HepG2 (cell line): ENCODE measurements around the gene FAM98A. TPM values are rescaled to one million over a fixed set of nuclear protein-coding genes. Genes with fewer than 3 reads are reported as not detected.

Experiments
- ATAC-seq: fragments of 200-7000 bp; cut with Tn5 transposase; 3 replicates; pipeline ENCODE4 v1.9.1; 2020; ENCODE audit warnings: mild to moderate bottlenecking, moderate library complexity
- BruUV-seq: library from RNA; stranded (reverse); fragments of 400-500 nt; replicated peaks from 2 replicates; lab custom pipeline; 2021; lab: Mats Ljungman, UMichigan
- CTCF ChIA-PET: fragments of 300-600 bp; formaldehyde crosslinking; extraction: SDS; loops from one replicate; lab custom pipeline; 2021; ENCODE audit warnings: low total read pairs, inconsistent platforms, low intra/inter-chr PET ratio; lab: Yijun Ruan, JAX
- POLR2A ChIA-PET: fragments of 350-600 bp; sonication (Branson Sonifier 250); formaldehyde crosslinking; loops from one replicate; lab custom pipeline; 2020; ENCODE audit warnings: antibody characterized with exemption, inconsistent platforms; lab: Yijun Ruan, JAX
- DNase-seq: peaks from one replicate; pipeline ENCODE4 v3.0.0-alpha.2; 2015; ENCODE audit warnings: low spot score
- FAIRE-seq: peaks from 3 replicates; lab custom pipeline; 2011; peaks lifted over from hg19 to GRCh38; lab: Jason Lieb, UNC
- H2AFZ ChIP-seq: one replicate; pipeline ENCODE4 v1.6.1; 2011; ENCODE audit warnings: low read length, inconsistent platforms
- H3K27ac ChIP-seq: fragments of 300-600 bp; 3 replicates; pipeline ENCODE4 v1.8.0; 2011; ENCODE audit warnings: mixed run types, mild to moderate bottlenecking, mixed read lengths, low read length, inconsistent platforms; ENCODE audit not compliant: insufficient read depth; ENCODE audit errors: extremely low read length
- H3K27me3 ChIP-seq, 2 experiments: fragments of 200-600 bp in 1 of 2; 2 replicates in 1 of 2; 3 replicates in 1 of 2; pipeline versions ENCODE4 v1.6.0 to v1.8.0; 2011; ENCODE audit warnings: low read length in 2 of 2, mild to moderate bottlenecking in 2 of 2, moderate library complexity in 2 of 2, inconsistent platforms in 1 of 2; ENCODE audit not compliant: insufficient read depth in 2 of 2, control insufficient read depth in 1 of 2
- H3K36me3 ChIP-seq, 2 experiments: fragments of 200-600 bp in 1 of 2; replicated peaks in 1 of 2; 2 replicates in 1 of 2; 3 replicates in 1 of 2; pipeline versions ENCODE4 v1.5.1 to v1.8.0; 2011; ENCODE audit warnings: low read length in 2 of 2, inconsistent platforms in 1 of 2; ENCODE audit not compliant: insufficient read depth in 2 of 2, control insufficient read depth in 1 of 2
- H3K4me1 ChIP-seq: 2 replicates; pipeline ENCODE4 v1.5.1; 2012; ENCODE audit warnings: low read length, inconsistent platforms; ENCODE audit not compliant: insufficient read depth
- H3K4me2 ChIP-seq: 2 replicates; pipeline ENCODE4 v1.6.0; 2011; ENCODE audit warnings: low read depth, low read length, inconsistent platforms
- H3K4me3 ChIP-seq, 3 experiments: fragments of 200-600 bp in 1 of 3; sonication (generic), shearing (Covaris generic) in 1 of 3; replicated peaks in 1 of 3; 2 replicates each; pipeline ENCODE4 v1.5.1; 2011 to 2016; ENCODE audit warnings: low read length in 3 of 3, inconsistent platforms in 2 of 3, low read depth in 2 of 3, mild to moderate bottlenecking in 2 of 3, control low read depth in 1 of 3, mixed read lengths in 1 of 3; ENCODE audit not compliant: insufficient read depth in 1 of 3
- H3K79me2 ChIP-seq: one replicate; pipeline ENCODE4 v1.6.1; 2011; ENCODE audit warnings: low read length, inconsistent platforms; ENCODE audit not compliant: insufficient read depth
- H3K9ac ChIP-seq: 2 replicates; pipeline ENCODE4 v1.6.0; 2011; ENCODE audit warnings: mild to moderate bottlenecking, low read depth, low read length, inconsistent platforms; ENCODE audit not compliant: insufficient read depth
- H3K9me3 ChIP-seq: 2 replicates; pipeline ENCODE4 v1.5.1; 2012; ENCODE audit warnings: mild to moderate bottlenecking, low read length
- H4K20me1 ChIP-seq: 2 replicates; pipeline ENCODE4 v1.6.0; 2011; ENCODE audit warnings: inconsistent platforms, mild to moderate bottlenecking, low read length, moderate library complexity; ENCODE audit not compliant: insufficient read depth
- CENPX ChIP-seq: sonication (generic); formaldehyde crosslinking; IDR thresholded peaks from 2 replicates; pipeline ENCODE4 v1.9.0; 2021; ENCODE audit warnings: mild to moderate bottlenecking, missing genetic modification reagents, moderate library complexity
- IRX3 ChIP-seq: sonication (generic); formaldehyde crosslinking; IDR thresholded peaks from 2 replicates; pipeline ENCODE4 v1.8.1; 2023; ENCODE audit warnings: mild to moderate bottlenecking, low read depth, missing genetic modification reagents, borderline replicate concordance
- MTF2 ChIP-seq: sonication (generic); formaldehyde crosslinking; IDR thresholded peaks from 2 replicates; pipeline ENCODE4 v1.5.0; 2020; ENCODE audit warnings: missing genetic modification reagents, borderline replicate concordance
- PTBP1 ChIP-seq: fragments of 200-400 bp; formaldehyde crosslinking; IDR thresholded peaks from 2 replicates; pipeline ENCODE4 v1.6.1; 2018; ENCODE audit warnings: low read length, low read depth; ENCODE audit not compliant: poor library complexity, severe bottlenecking
- SRSF4 ChIP-seq: fragments of 200-400 bp; formaldehyde crosslinking; IDR thresholded peaks from one replicate; pipeline ENCODE4 v1.6.1; 2018; ENCODE audit warnings: mild to moderate bottlenecking, low read depth, low read length, moderate library complexity; ENCODE audit not compliant: poor library complexity, severe bottlenecking
- ZBTB1 ChIP-seq: sonication (generic); formaldehyde crosslinking; IDR thresholded peaks from 2 replicates; pipeline ENCODE4 v1.4.0; 2020; ENCODE audit warnings: missing genetic modification reagents, borderline replicate concordance
- ZSCAN30 ChIP-seq: sonication (generic); formaldehyde crosslinking; IDR thresholded peaks from 2 replicates; pipeline ENCODE4 v1.5.0; 2020; ENCODE audit warnings: mild to moderate bottlenecking, missing genetic modification reagents
- WGBS: methylation state at CpG from one replicate; pipeline ENCODE4 v1.1.6; 2017; ENCODE audit warnings: low lambda C conversion rate; 5-methylcytosine and 5-hydroxymethylcytosine counted together
- in situ Hi-C: cut with HindIII; loops from 2 replicates; pipeline ENCODE4 v1.10.0; 2017; ENCODE audit warnings: low pct_unique_long_range_greater_than_20kb; ENCODE audit not compliant: extremely low pct_ligation_motif_present
- intact Hi-C: fragments of 100-400 bp; cut with micrococcal nuclease; formaldehyde crosslinking; loops from one replicate; pipeline ENCODE4 v1.10.0; 2022; ENCODE audit not compliant: unreplicated experiment
- polyA plus RNA-seq, 8 experiments: library from polyadenylated mRNA; depleted of rRNA in 3 of 8; stranded (reverse) in 7 of 8; unstranded in 1 of 8; fragments of >200 nt; fragmentation: Illumina TruSeq in 4 of 8; extraction: Trizol in 4 of 8; gene quantifications; 2 replicates each; pipeline versions ENCODE4 v1.2.1 to v1.2.3, GENCODE V29; 2011 to 2016; ENCODE audit warnings: low read depth in 4 of 8, missing spikeins in 1 of 8, mixed read lengths in 1 of 8; ENCODE audit not compliant: insufficient read depth in 1 of 8
- total RNA-seq, 5 experiments: library from RNA; depleted of rRNA; stranded (reverse); fragments of >200 nt; fragmentation: Illumina TruSeq; extraction: Trizol; gene quantifications; 2 replicates each; pipeline ENCODE4 v1.2.3, GENCODE V29; 2016; ENCODE audit warnings: low read depth in 1 of 5
- TF ChIP-seq, protein P1 (sequence below): sonication (generic); formaldehyde crosslinking; IDR thresholded peaks from 2 replicates; pipeline ENCODE4 v1.8.1; 2023; ENCODE audit warnings: missing genetic modification reagents, inconsistent platforms, borderline replicate concordance

Gene FAM98A
- total and polyA plus RNA-seq, 2 of the 13 experiments (the other 11 are each of a cell fraction or from before 2014, with no cell fraction given): 44.0 to 61.4 TPM

DNA sequence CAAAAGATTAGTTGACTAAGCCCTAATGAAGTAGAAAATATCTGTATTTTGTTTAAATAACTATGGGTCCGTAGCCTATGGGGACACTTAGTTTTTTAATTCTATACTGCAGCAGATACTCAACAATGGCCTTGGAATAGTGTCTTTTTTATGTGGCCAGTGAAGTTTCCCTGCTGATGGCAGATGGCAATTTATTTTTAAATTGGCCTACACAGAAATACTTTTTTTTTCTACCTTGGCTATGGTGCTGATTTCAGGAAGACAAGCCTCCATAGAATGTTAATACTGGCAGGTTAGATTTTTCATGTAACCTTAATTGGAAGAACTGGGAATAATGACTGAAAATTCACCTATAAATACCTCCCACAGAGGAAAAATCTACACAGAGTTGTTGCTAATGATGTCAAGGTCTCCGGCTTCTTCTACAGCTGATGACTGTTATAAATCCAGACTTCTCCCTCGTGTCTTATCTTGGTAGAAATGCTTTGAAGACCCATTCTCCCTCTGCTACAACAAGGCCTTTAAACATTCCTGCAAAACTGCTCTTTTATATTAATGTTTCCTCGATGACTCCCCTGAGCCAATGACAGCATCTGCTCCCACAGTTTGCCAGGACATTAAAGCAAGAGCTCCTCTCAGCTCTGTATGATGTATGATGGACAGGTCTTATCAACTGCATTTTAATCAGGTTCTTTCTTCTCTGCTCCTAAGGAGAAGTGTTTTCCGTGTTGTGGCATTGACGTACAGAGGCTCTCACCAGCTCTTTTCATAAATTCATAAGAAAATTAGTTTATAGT is 29.1 kb upstream of the FAM98A start:
- POLR2A ChIA-PET: no interaction called here
- no peak overlapping the region for H3K9ac ChIP-seq
- BruUV-seq: no TSS peak
- intact Hi-C loops: no loop called here
- CTCF ChIA-PET: no interaction called here
- 7% methylated on average over 6 of the region's 6 CpGs for WGBS
- no peaks in the 10 kb centered on the region for H3K79me2 ChIP-seq
- H3K4me1 ChIP-seq: no peaks in the 10 kb centered on the region
- H2AFZ ChIP-seq: no peak overlapping the region
- ATAC-seq: no peak
- no peak for FAIRE-seq
- no peak overlapping the region for H3K4me3 ChIP-seq
- no peak overlapping the region for H3K4me2 ChIP-seq
- no peaks in the 10 kb centered on the region for H3K9me3 ChIP-seq
- TF ChIP-seq, protein P1, sequence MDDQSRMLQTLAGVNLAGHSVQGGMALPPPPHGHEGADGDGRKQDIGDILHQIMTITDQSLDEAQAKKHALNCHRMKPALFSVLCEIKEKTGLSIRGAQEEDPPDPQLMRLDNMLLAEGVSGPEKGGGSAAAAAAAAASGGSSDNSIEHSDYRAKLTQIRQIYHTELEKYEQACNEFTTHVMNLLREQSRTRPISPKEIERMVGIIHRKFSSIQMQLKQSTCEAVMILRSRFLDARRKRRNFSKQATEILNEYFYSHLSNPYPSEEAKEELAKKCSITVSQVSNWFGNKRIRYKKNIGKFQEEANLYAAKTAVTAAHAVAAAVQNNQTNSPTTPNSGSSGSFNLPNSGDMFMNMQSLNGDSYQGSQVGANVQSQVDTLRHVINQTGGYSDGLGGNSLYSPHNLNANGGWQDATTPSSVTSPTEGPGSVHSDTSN: no peak
- no peak for TF ChIP-seq CENPX (CRISPR knock-in tag)
- no peak for TF ChIP-seq SRSF4
- no peak for TF ChIP-seq PTBP1
- TF ChIP-seq ZBTB1 (CRISPR knock-in tag): no peak
- no peak for TF ChIP-seq ZSCAN30 (CRISPR knock-in tag)
- no peak for TF ChIP-seq IRX3 (CRISPR knock-in tag)
- no peak for TF ChIP-seq MTF2 (CRISPR knock-in tag)
- 0 out of 5 replicates have a peak, but pooled peaks cover 0 to 3% of the 10 kb centered on the region in 2 experiments for H3K27me3 ChIP-seq
- H4K20me1 ChIP-seq: no peaks in the 10 kb centered on the region
- H3K27ac ChIP-seq: no peak overlapping the region
- H3K36me3 ChIP-seq: no peaks in the 10 kb centered on the region
- in situ Hi-C loops: no loop called here
- no peak for DNase-seq
